Ovary (tissue), 9 donors: ENCODE results near the gene QPCT. TPM values are rescaled to one million over a fixed set of nuclear protein-coding genes. Genes with fewer than 3 reads are reported as not detected.
A peak's percentile ranks its signal among the peaks of the same experiment; 100 is the strongest.

ENCODE experiments used
- DNase-seq, 5 donors: peaks; one replicate each; pipeline ENCODE4 v3.0.0-alpha.2; 2019 to 2020
- H3K27ac ChIP-seq, 2 donors: fragments of 200-600 bp; one replicate each; pipeline versions ENCODE4 v1.5.1 to v1.8.0; 2019 to 2022
- H3K27me3 ChIP-seq: fragments of 200-600 bp; one replicate; pipeline ENCODE4 v1.8.0; 2022
- H3K36me3 ChIP-seq: fragments of 200-600 bp; sonication (generic); one replicate; pipeline ENCODE4 v1.5.1; 2019
- H3K4me1 ChIP-seq: one replicate; pipeline ENCODE4 v1.8.1; 2013; ENCODE audit warnings: mild to moderate bottlenecking, moderate library complexity; ENCODE audit not compliant: insufficient read depth
- H3K4me3 ChIP-seq: fragments of 200-600 bp; sonication (generic); one replicate; pipeline ENCODE4 v1.5.1; 2017
- H3K9me3 ChIP-seq, 2 donors: fragments of 200-600 bp in 1 of 2; sonication (generic) in 1 of 2; one replicate each; pipeline versions ENCODE4 v1.5.1 to v1.8.1; 2013 to 2019; ENCODE audit warnings: mild to moderate bottlenecking in 1 of 2, moderate library complexity in 1 of 2
- EP300 ChIP-seq: sonication (generic); formaldehyde crosslinking; IDR thresholded peaks from one replicate; pipeline ENCODE4 v1.6.1; 2017; ENCODE audit warnings: antibody characterized with exemption
- POLR2A ChIP-seq: fragments of 450-650 bp; IDR thresholded peaks from one replicate; pipeline ENCODE4 v1.6.1; 2017; ENCODE audit warnings: antibody characterized with exemption, mild to moderate bottlenecking, moderate library complexity
- WGBS, 3 donors: extraction: QIAGEN DNeasy Blood & Tissue Kit in 1 of 3; methylation state at CpG; one replicate each; pipeline versions ENCODE4 v1.1.5 to v1.1.7; 2013 to 2017; 5-methylcytosine and 5-hydroxymethylcytosine counted together
- intact Hi-C, 4 donors: fragments of 100-400 bp; cut with DNase I; formaldehyde crosslinking; loops; one replicate each; pipeline versions ENCODE4 v1.11.0 to v1.15.1; 2022 to 2023
- polyA plus RNA-seq, 2 donors: library from polyadenylated mRNA; stranded (reverse); fragments of 200-250 nt in 1 of 2; fragments of 350-450 nt in 1 of 2; fragmentation: Illumina TruSeq in 1 of 2; extraction: RNeasy Lipid Tissue Mini Kit (QIAGEN cat#74804) in 1 of 2; gene quantifications; one replicate each; pipeline ENCODE4 v1.2.3, GENCODE V29; 2013 to 2014
- total RNA-seq, 7 donors: library from RNA; depleted of rRNA in 2 of 7; stranded (reverse); fragments of >200 nt in 2 of 7; fragmentation: NEBNext Ultra II Directional in 3 of 7; extraction: Animal tissue kit (Norgen Biotek cat#: 25700) in 3 of 7; gene quantifications; one replicate each; pipeline versions ENCODE4 v1.1.0 to v1.2.4, GENCODE V29; 2016 to 2023
- TF ChIP-seq, protein P1 (sequence below), 3 donors: fragments of 450-650 bp in 2 of 3; fragments of 200-600 bp in 1 of 3; IDR thresholded peaks; one replicate each; pipeline versions ENCODE4 v1.5.1 to v1.8.0; 2016 to 2022; ENCODE audit warnings: antibody characterized with exemption in 3 of 3, mild to moderate bottlenecking in 1 of 3
- donor health status: DM: no; HTN: no; CAD: no; lungs with moderate emphysema.
- donor health status: DM: no; HTN: no; CAD: no.
- donor health status: Bipolar disorder and iron deficiency.
- donor health status: DM: yes; HTN: yes; CAD: no.
- donor health status: DM: no; HTN: no; CAD: no.
- donor health status: DM: yes; HTN: yes; CAD: no.

QPCT gene
- total and polyA plus RNA-seq, 9 donors = 0.35 to 17.7 (median 1.5) TPM

- H3K36me3 ChIP-seq = no peaks in the 10 kb centered on the region
- peak overlapping the region; percentile 90 to 93 for H3K27ac ChIP-seq
- no peak for DNase-seq
- H3K27me3 ChIP-seq = no peaks in the 10 kb centered on the region
- no peaks in the 10 kb centered on the region for H3K9me3 ChIP-seq
- intact Hi-C loops = no loop called here
- H3K4me1 ChIP-seq = peaks cover 3% of the 10 kb centered on the region
- WGBS, 3 donors = 11 to 13% (median 11%) methylated on average over 13 of the region's 13 CpGs
- peak overlapping the region; percentile 62 for H3K4me3 ChIP-seq
- TF ChIP-seq, protein P1, sequence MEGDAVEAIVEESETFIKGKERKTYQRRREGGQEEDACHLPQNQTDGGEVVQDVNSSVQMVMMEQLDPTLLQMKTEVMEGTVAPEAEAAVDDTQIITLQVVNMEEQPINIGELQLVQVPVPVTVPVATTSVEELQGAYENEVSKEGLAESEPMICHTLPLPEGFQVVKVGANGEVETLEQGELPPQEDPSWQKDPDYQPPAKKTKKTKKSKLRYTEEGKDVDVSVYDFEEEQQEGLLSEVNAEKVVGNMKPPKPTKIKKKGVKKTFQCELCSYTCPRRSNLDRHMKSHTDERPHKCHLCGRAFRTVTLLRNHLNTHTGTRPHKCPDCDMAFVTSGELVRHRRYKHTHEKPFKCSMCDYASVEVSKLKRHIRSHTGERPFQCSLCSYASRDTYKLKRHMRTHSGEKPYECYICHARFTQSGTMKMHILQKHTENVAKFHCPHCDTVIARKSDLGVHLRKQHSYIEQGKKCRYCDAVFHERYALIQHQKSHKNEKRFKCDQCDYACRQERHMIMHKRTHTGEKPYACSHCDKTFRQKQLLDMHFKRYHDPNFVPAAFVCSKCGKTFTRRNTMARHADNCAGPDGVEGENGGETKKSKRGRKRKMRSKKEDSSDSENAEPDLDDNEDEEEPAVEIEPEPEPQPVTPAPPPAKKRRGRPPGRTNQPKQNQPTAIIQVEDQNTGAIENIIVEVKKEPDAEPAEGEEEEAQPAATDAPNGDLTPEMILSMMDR (IDR thresholded peaks at IDR 0.05) = no peak
- TF ChIP-seq EP300 = no peak
- no peak for TF ChIP-seq POLR2A
Observed at GRCh38 chr2:37323176-37323780, 21.2 kb upstream of the QPCT start.

DNA sequence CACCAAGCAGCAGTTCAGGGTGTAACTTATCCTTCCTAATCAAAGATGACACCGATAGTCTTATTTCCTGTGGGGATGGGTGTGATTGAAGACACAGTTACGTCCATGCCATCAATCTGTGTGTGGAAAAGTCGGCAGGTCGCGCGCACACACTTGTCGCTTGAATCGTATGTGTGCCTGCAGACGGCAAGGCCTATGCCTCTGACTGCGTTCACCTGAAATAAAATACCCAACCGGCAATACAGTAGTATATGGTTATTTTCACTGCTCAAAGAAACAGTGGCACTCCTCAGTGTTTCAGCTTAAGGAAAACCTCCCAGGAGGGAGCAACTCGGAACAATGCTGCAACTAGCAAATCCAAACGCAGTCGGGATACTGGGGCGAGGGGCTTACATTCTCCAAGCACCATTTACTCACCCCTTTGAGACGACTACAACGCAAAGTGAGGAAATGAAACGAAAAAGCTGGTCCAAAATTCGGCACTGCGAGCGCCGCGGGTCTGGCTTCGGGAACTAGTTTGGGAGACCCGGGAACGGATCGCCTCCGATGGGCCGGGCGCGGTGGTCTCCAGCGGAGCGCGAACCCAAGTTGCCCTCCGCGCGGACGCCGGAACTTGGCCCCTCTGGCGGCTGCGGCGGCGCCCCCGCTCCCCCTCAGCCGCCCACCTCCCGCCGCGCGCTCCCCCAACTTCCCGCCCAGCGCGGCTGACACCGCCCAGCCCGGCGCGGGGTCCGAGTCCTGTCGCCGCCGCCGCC, 20.5 kb upstream of the QPCT start:
- intact Hi-C loops = no loop called here
- H3K36me3 ChIP-seq = no peaks in the 10 kb centered on the region
- WGBS, 3 donors = 0 to 1% (median 0%) methylated on average over 19 to 61 of the region's 61 CpGs
- no peak for TF ChIP-seq EP300
- TF ChIP-seq POLR2A = peak; percentile 9
- peak in 2 of 5 donors; percentile 39 to 66 for DNase-seq
- peaks cover 2% of the 10 kb centered on the region for H3K4me1 ChIP-seq
- H3K27ac ChIP-seq = peak overlapping the region; percentile 90 to 93
- no peaks in the 10 kb centered on the region for H3K9me3 ChIP-seq
- H3K4me3 ChIP-seq = peak overlapping the region; percentile 62
- H3K27me3 ChIP-seq = no peaks in the 10 kb centered on the region

- peak overlapping the region; percentile 90 to 93 for H3K27ac ChIP-seq
- no peaks in the 10 kb centered on the region for H3K9me3 ChIP-seq
- peak overlapping the region; percentile 62 for H3K4me3 ChIP-seq
- intact Hi-C loops = no loop called here
- DNase-seq = peak in 4 of 5 donors; percentile 84 to 90 (median 88)
- peaks cover 2% of the 10 kb centered on the region for H3K4me1 ChIP-seq
- no peaks in the 10 kb centered on the region for H3K27me3 ChIP-seq
- WGBS, 3 donors = 0 to 1% methylated on average over 28 to 33 of the region's 33 CpGs; no CpG with 5 or more reads in 1 of the 3 donors
- TF ChIP-seq, protein P1 (IDR thresholded peaks at IDR 0.05) = no peak
- TF ChIP-seq EP300 (no peak), POLR2A (no peak)
- no peaks in the 10 kb centered on the region for H3K36me3 ChIP-seq
Observed at GRCh38 chr2:37324536-37324785, 20.0 kb upstream of the QPCT start.

GRCh38 chr2:37324786-37325624, 19.4 kb upstream of the QPCT start, which contains the start of gene PRKD3:
PRKD3 (minus strand) TSS chr2:37324833; CDS start chr2:37316524, 8,309 bp downstream.
- H3K4me3 ChIP-seq = peak within 1 kb of the TSS; percentile 62
- H3K9me3 ChIP-seq = no peaks in the 10 kb centered on the region
- TF ChIP-seq EP300 (no peak), POLR2A (peak; percentile 57)
- peak within 1 kb of the TSS; percentile 90 to 93 for H3K27ac ChIP-seq
- peak in 2 of 5 donors; percentile 55 to 87 for DNase-seq
- WGBS, 3 donors = 1 to 2% (median 1%) methylated on average over 52 to 79 of the region's 79 CpGs
- H3K27me3 ChIP-seq = no peaks in the 10 kb centered on the region
- intact Hi-C loops = no loop called here
- H3K36me3 ChIP-seq = no peaks in the 10 kb centered on the region
- peaks cover 2% of the 10 kb centered on the region for H3K4me1 ChIP-seq

- intact Hi-C loops = no loop called here
- peak in 2 of 5 donors; percentile 31 to 36 for DNase-seq
- 76 to 87% (median 79%) methylated on average over 12 of the region's 12 CpGs for WGBS, 3 donors
- Histone ChIP-seq H3K9me3 (no peaks in the 10 kb centered on the region), H3K4me3 (peak overlapping the region; percentile 62), H3K36me3 (no peaks in the 10 kb centered on the region), H3K27me3 (no peaks in the 10 kb centered on the region), H3K27ac (peak overlapping the region in 1 of 2 donors; percentile 93), H3K4me1 (peaks cover 2% of the 10 kb centered on the region)
- TF ChIP-seq, protein P1 (IDR thresholded peaks at IDR 0.05) = no peak
- TF ChIP-seq EP300 = no peak
- TF ChIP-seq POLR2A = no peak
Observed at GRCh38 chr2:37325625-37326071, 18.8 kb upstream of the QPCT start.
